Endodermal cell (in vitro differentiated cells): ENCODE results near the gene TBRG4. TPM values are rescaled to one million over a fixed set of nuclear protein-coding genes. Genes with fewer than 3 reads are reported as not detected.

Experiments
- DNase-seq: peaks from one replicate; pipeline ENCODE4 v3.0.0-alpha.2; 2017
- H3K27ac ChIP-seq: 2 replicates; pipeline ENCODE4 v1.5.1; 2013; ENCODE audit warnings: mild to moderate bottlenecking, low read depth, low read length, moderate library complexity
- H3K27me3 ChIP-seq: 2 replicates; pipeline ENCODE4 v1.6.1; 2013; ENCODE audit warnings: mild to moderate bottlenecking, low read length, moderate library complexity; ENCODE audit not compliant: insufficient read depth, control insufficient read depth, poor library complexity, severe bottlenecking
- H3K36me3 ChIP-seq: 2 replicates; pipeline ENCODE4 v1.7.0; 2013; ENCODE audit warnings: mild to moderate bottlenecking, low read length, moderate library complexity; ENCODE audit not compliant: control insufficient read depth, insufficient read depth
- H3K4me1 ChIP-seq: one replicate; pipeline ENCODE4 v1.7.0; 2013; ENCODE audit warnings: low read length; ENCODE audit not compliant: control insufficient read depth, insufficient read depth
- H3K4me3 ChIP-seq: 2 replicates; pipeline ENCODE4 v1.5.1; 2013; ENCODE audit warnings: mild to moderate bottlenecking, low read length, moderate library complexity
- H3K9ac ChIP-seq: 2 replicates; pipeline ENCODE4 v1.6.1; 2013; ENCODE audit warnings: mild to moderate bottlenecking, low read length, moderate library complexity; ENCODE audit not compliant: poor library complexity, severe bottlenecking; ENCODE audit errors: extremely low read depth
- H3K9me3 ChIP-seq: 2 replicates; pipeline ENCODE4 v1.6.1; 2013; ENCODE audit warnings: mild to moderate bottlenecking, low read length, moderate library complexity; ENCODE audit not compliant: control insufficient read depth
- H3K27ac Mint-ChIP-seq: 2 replicates; pipeline ENCODE4 v1.8.0; 2020; ENCODE audit warnings: mixed read lengths
- H3K27me3 Mint-ChIP-seq: 2 replicates; pipeline ENCODE4 v1.8.0; 2021; ENCODE audit warnings: mild to moderate bottlenecking, mixed read lengths; ENCODE audit not compliant: insufficient read depth
- H3K36me3 Mint-ChIP-seq: 2 replicates; pipeline ENCODE4 v1.8.0; 2020; ENCODE audit warnings: low read depth, mixed read lengths
- H3K4me1 Mint-ChIP-seq: 2 replicates; pipeline ENCODE4 v1.8.0; 2020; ENCODE audit warnings: mixed read lengths
- H3K4me3 Mint-ChIP-seq: 2 replicates; pipeline ENCODE4 v1.8.0; 2020; ENCODE audit warnings: mild to moderate bottlenecking, moderate library complexity, mixed read lengths
- H3K9me3 Mint-ChIP-seq: 2 replicates; pipeline ENCODE4 v1.8.0; 2020; ENCODE audit warnings: mild to moderate bottlenecking, mixed read lengths
- WGBS, 2 experiments: methylation state at CpG; one replicate each; pipeline versions ENCODE4 v1.1.5 to v1.1.7; 2013; ENCODE audit warnings: missing lambda C conversion rate in 2 of 2, mixed read lengths in 1 of 2; ENCODE audit not compliant: insufficient coverage in 1 of 2, insufficient read length in 1 of 2; 5-methylcytosine and 5-hydroxymethylcytosine counted together
- total RNA-seq, 2 donors: library from RNA; stranded (reverse); fragmentation: NEBNext Ultra II Directional in 1 of 2; extraction: Animal tissue kit (Norgen Biotek cat#: 25700) in 1 of 2; gene quantifications; 2 replicates in 1 of 2; 3 replicates in 1 of 2; pipeline ENCODE4 v1.2.1, GENCODE V29; 2021
- TF ChIP-seq, protein P1 (sequence below): fragments of 200-600 bp; sonication (generic); conservative IDR thresholded peaks from 2 replicates; pipeline ENCODE4 v1.5.0; 2021; ENCODE audit warnings: antibody characterized with exemption, mild to moderate bottlenecking

Gene TBRG4
- total RNA-seq, 2 donors from 2014 or later = 66.7 to 95.9 TPM

- H3K4me3 ChIP-seq = no peak overlapping the region
- Mint-ChIP-seq H3K36me3 (no peaks in the 10 kb centered on the region), H3K4me3 (no peak overlapping the region), H3K4me1 (peaks cover 6% of the 10 kb centered on the region), H3K9me3 (peaks cover 2% of the 10 kb centered on the region), H3K27ac (no peak overlapping the region), H3K27me3 (peaks cover 16% of the 10 kb centered on the region)
- H3K27ac ChIP-seq = no peak overlapping the region
- no peaks in the 10 kb centered on the region for H3K4me1 ChIP-seq
- H3K27me3 ChIP-seq = peaks cover 14% of the 10 kb centered on the region
- TF ChIP-seq, protein P1, sequence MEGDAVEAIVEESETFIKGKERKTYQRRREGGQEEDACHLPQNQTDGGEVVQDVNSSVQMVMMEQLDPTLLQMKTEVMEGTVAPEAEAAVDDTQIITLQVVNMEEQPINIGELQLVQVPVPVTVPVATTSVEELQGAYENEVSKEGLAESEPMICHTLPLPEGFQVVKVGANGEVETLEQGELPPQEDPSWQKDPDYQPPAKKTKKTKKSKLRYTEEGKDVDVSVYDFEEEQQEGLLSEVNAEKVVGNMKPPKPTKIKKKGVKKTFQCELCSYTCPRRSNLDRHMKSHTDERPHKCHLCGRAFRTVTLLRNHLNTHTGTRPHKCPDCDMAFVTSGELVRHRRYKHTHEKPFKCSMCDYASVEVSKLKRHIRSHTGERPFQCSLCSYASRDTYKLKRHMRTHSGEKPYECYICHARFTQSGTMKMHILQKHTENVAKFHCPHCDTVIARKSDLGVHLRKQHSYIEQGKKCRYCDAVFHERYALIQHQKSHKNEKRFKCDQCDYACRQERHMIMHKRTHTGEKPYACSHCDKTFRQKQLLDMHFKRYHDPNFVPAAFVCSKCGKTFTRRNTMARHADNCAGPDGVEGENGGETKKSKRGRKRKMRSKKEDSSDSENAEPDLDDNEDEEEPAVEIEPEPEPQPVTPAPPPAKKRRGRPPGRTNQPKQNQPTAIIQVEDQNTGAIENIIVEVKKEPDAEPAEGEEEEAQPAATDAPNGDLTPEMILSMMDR = no peak
- peaks cover 2% of the 10 kb centered on the region for H3K36me3 ChIP-seq
- H3K9me3 ChIP-seq = no peaks in the 10 kb centered on the region
- H3K9ac ChIP-seq = no peak overlapping the region
- 69 to 88% methylated on average over 5 to 7 of the region's 7 CpGs for WGBS, 2 experiments
- peak; percentile 45 for DNase-seq
Observed at GRCh38 chr7:45092100-45092930, 19.2 kb downstream of the TBRG4 start.

- H3K36me3 Mint-ChIP-seq = no peaks in the 10 kb centered on the region
- H3K27ac Mint-ChIP-seq = no peak overlapping the region
- H3K27me3 ChIP-seq = peaks cover 14% of the 10 kb centered on the region
- peak overlapping the region; percentile 81 for H3K4me3 ChIP-seq
- no peaks in the 10 kb centered on the region for H3K4me1 ChIP-seq
- H3K4me3 Mint-ChIP-seq = peak overlapping the region; percentile 61
- no peaks in the 10 kb centered on the region for H3K9me3 ChIP-seq
- H3K9me3 Mint-ChIP-seq = peaks cover 2% of the 10 kb centered on the region
- H3K27me3 Mint-ChIP-seq = peaks cover 16% of the 10 kb centered on the region
- H3K27ac ChIP-seq = peak overlapping the region; percentile 74
- peaks cover 6% of the 10 kb centered on the region for H3K4me1 Mint-ChIP-seq
- WGBS, 2 experiments = 12 to 36% methylated on average over 7 to 22 of the region's 22 CpGs
- TF ChIP-seq, protein P1 = no peak
- H3K9ac ChIP-seq = no peak overlapping the region
- no peaks in the 10 kb centered on the region for H3K36me3 ChIP-seq
- peak; percentile 98 for DNase-seq
Observed at GRCh38 chr7:45089341-45089891, 22.1 kb downstream of the TBRG4 start.

- H3K9me3 Mint-ChIP-seq = peaks cover 2% of the 10 kb centered on the region
Observed at GRCh38 chr7:45088821-45089340, 22.6 kb downstream of the TBRG4 start, which contains the start of gene NACAD. NACAD (minus strand) TSS chr7:45088969; CDS start chr7:45088894, 75 bp downstream.

More at GRCh38 chr7:45088821-45089340, 22.6 kb downstream of the TBRG4 start, which contains the start of gene NACAD:
- H3K9ac ChIP-seq = no peak within 1 kb of the TSS
- Mint-ChIP-seq H3K4me3 (peak within 1 kb of the TSS; percentile 61), H3K4me1 (peaks cover 6% of the 10 kb centered on the region), H3K27ac (no peak within 1 kb of the TSS), H3K36me3 (no peaks in the 10 kb centered on the region), H3K27me3 (peaks cover 16% of the 10 kb centered on the region)
- peaks cover 14% of the 10 kb centered on the region for H3K27me3 ChIP-seq
- no peaks in the 10 kb centered on the region for H3K36me3 ChIP-seq
- 1 to 20% methylated on average over 1 to 48 of the region's 50 CpGs for WGBS, 2 experiments
- no peaks in the 10 kb centered on the region for H3K4me1 ChIP-seq
- TF ChIP-seq, protein P1 = no peak
- no peak for DNase-seq
- peak within 1 kb of the TSS; percentile 74 for H3K27ac ChIP-seq
- H3K4me3 ChIP-seq = peak within 1 kb of the TSS; percentile 81
- H3K9me3 ChIP-seq = no peaks in the 10 kb centered on the region
